Stimulated activated CD8-positive, alpha-beta memory T cell treated with anti-CD3 and anti-CD28 coated beads, Interleukin-7, amount 100 ng/mL, for 48 hours (primary cell): ENCODE results near the gene POLR2B.
"Not testable (repeated sequence)": the region's sequence is repeated elsewhere in the genome, so short reads cannot be mapped to it uniquely, and the experiment has no call there.

Experiments
- DNase-seq, 2 donors: peaks; one replicate each; pipeline ENCODE4 v3.0.0-alpha.2; 2020; ENCODE audit warnings: low read depth in 1 of 2; ENCODE audit errors: extremely low read depth in 1 of 2

The POLR2B gene

DNA sequence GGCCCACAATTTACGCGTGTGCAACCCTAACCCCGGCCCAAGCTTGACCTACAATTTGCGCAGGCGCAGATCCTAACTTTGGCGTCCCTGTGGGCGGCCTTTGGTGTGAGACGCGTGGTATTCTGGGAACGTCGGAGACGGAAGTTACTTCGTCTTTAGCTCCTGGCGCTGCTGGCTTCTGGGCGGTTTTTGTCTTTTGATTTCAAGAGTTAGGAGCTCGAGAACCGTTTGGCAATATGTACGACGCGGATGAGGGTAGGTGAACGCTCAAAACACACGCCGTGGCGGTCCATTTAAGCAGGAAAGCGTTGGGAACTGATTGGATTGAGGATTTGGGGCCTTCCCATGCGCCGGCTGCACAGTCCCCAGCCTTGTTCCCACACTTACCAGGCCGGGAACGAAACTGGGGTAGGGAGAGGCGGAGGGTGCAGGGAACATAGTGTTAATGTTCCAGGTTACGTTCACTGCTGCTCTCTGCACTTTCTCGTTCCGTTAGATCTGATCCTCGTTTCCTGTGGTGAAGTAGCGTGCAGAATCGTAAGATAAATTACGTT, at the start of gene POLR2B:
POLR2B (plus strand) TSS at position 147 of the 554 bp plus-strand sequence; CDS start at position 237, 90 bp downstream.
- peak; percentile 79 to 95 for DNase-seq

DNA sequence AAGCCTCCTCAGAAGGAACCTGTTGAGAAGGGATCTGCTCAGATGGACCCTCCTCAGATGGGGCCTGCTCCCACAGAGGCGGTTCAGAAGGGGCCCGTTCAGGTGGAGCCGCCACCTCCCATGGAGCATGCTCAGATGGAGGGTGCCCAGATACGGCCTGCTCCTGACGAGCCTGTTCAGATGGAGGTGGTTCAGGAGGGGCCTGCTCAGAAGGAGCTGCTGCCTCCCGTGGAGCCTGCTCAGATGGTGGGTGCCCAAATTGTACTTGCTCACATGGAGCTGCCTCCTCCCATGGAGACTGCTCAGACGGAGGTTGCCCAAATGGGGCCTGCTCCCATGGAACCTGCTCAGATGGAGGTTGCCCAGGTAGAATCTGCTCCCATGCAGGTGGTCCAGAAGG, 48.1 kb upstream of the POLR2B start:
- DNase-seq, result no peak

DNA sequence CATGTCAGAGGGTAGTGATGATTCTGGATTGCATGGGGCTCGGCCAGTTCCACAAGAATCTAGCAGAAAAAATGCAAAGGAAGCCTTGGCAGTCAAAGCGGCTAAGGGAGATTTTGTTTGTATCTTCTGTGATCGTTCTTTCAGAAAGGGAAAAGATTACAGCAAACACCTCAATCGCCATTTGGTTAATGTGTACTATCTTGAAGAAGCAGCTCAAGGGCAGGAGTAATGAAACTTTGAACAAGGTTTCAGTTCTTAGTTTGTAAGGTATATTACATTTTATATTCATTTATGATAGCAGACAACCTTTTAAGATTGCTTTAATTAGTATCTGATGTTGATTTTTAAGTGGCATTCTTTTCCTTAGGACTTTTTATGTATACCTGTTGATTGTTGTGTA, 46.8 kb upstream of the POLR2B start:
- DNase-seq, result no peak

DNA sequence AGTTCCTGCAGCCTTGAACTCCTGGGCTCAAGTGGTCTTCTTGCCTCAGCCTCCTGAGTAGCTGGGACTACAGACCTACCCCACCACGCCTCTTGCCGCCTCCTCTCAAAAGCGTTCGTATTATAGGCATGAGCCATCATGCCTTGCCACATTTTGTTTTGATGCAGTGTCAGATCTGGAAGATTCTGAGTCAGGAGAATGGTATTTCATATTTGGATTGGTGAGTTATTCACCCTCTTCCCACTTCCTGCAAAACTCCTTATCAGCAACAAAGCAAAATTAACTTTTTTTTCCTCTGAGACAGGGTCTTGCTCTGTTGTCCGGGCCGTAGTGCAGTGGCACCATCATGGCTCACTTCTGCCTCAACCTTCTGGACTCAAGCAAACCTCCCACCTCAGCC, 41.4 kb upstream of the POLR2B start:
- no peak for DNase-seq

DNA sequence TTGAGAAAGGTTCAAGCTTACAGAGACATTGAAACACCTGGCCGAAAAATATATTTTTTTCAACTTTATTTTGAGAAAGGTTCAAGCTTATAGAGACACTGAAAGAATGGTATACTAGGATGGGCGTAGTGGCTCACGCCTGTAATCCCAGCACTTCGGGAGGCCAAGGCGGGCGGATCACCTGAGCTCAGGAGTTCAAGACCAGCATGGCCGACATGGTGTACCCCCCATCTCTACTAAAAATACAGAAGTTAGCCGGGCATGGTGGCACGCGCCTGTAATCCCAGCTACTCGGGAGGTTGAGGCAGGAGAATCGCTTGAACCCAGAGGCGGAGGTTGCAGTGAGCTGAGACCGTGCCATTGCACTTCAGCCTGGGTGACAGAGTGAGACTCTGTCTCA, 38.9 kb upstream of the POLR2B start:
- DNase-seq, result not testable (repeated sequence)

DNA sequence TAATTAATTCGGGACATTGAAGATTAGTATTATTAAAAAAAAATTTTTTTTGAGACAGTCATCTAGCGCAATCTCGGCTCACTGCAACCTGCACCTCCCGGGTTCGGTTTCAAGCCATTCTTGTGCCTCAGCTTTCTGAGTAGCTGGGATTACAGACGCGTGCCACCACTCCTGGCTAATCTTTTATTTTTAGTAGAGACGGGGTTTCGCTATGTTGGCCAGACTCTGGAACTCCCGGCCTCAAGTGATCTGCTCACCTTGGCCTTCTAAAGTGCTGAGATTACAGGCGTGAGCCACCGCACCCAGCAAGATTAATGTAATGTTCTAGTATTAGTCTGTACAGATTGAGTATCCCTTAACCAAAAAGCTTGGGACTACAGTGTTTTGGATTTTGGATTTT, 38.3 kb upstream of the POLR2B start:
- no peak for DNase-seq

DNA sequence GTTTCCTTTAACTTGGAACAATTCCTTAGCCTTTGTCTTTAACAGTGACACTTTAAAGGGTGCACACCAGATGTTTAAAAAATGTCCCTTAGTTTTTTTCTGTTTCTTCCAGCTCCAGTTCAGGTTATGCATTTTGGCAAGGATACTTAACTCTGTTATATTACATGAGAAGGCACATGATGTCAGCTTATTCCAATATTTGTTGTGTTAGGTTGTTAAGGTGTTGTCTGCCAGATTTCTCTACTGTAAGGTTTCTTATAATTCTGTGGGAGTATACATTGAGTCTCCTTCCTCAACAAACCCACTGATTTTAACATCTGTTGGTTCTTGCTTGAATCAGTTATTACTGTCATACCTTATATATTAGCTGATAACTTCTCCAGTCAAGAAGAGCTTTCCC, 37.7 kb upstream of the POLR2B start:
- no peak for DNase-seq

DNA sequence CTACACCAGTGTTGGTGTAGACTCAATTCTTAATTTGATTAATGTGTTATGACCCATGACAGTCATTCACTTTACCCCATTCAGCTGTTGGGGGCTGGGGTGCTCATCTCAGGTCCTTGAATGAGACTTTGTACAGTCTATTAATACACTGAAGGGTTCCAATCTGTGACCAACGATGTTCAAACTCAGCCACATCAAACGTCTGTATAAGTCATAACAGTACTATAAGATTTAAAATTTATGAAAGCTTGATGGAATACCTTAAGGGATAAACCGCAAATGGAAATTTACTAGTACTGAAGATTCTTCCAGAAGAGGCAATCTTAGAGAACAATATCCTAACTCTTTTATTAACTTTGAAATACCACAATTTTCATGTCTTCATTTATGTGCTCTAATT, 37.3 kb upstream of the POLR2B start:
- no peak for DNase-seq

DNA sequence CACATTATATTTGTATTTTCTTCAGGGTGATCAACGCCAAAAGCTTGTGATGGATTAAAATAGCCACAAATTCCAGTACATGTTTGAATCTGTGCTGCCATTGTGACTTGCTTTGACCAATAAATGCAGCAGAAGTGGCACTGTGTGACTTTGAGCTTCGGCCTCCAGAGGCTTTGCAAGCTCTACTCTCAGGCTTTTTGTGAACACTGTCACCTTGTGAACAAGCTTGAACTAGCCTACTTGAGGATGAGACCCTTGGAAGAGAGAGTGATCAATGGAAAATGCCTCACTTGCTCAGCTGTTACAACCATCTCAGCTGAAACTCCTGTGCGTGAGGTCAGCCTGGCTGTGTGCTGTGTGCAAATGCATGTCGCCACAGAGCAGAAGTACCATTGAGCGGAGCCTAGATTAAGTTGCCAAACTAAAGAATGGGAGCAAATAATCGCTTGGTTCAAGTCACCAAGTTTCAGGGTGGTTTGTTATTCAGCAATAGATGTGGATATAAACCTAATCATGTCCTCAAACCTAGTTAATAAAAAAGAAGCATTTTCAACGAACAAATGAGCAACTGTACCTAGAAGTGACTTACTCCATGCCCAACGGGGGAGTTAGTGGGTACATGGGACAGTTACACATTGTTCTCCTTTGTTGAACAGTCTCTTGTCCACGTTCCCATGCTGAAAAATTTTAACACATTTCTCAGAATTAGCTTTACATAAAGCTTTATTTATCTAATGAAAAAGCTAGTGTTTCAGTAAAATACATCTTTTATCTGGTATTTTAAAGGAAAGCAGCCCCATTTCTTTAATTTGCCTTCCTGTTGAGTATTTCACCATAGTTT, 24.8 kb upstream of the POLR2B start:
- no peak for DNase-seq

DNA sequence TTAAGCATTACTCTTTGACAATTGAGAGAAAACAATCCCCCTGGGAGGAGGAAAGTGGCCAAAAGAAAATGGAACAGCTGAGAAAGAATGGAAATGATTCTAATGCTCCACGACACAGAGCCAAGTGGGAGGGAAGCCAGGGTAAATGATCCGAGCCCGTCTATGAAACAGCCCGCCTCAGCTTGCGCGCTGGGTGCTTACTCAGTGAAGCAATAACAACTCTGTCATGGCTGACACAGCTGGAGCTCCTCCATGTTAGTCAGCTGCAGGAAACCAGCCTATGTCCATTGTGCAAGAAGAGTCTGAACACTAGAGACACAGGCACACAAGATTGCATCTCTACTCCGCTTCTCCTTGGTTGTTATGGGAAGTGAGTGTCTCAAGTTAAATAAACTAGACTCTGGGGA, 20.6 kb upstream of the POLR2B start:
- no peak for DNase-seq

DNA sequence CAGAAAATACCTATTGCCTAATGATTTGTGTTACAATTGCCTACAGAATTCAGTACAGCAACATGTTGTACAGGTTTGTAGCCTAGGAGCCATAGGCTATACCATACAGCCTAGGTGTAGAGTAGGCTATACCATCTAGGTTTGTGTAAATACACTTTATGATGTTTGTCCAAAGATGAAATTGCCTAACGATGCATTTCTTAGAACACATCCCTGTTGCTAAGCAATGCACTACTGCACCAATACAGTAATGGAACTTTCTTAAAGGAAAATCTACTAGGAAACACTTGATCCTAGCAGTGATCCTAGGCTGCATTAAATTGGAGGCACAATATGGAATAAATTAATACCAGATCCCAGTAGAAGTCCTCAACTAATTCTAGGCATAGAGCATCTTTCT, 19.6 kb upstream of the POLR2B start:
- DNase-seq, result no peak

DNA sequence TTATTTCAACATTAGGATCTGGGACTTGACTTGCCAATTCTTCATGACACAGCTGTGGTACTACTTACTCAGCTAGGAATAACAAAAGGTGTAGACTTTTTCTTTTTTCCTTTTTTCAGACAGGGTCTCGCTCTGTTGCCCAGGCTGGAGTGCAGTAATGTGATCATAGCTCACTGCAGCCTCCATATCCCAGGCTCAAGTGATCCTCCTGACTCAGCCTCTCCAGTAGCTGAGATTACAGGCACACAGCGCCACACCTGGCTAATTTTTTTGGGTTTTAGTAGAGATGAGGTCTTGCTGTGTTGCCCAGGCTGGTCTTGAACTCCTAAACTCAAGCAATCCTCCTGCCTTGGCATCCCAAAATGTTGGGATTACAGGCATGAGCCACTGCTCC, 17.6 kb upstream of the POLR2B start:
- DNase-seq, result no peak

DNA sequence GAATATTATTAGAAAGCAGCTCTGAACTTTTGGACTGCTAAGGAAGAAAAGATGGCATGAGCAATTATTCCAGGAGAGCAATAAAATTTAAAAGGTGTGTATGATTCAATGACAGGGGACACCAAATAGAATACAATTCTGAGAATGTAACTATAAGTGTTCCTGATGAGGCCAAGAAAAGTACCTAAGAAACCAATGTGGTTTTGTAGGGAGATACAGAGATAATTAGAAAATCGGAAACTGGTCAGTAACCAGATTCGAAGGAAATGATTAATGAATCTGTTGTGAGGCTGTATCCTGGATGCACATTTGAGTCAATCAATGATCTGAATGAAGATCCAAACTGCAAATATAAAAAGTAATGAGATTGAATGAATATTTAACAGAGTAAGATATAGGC, 7.3 kb upstream of the POLR2B start:
- DNase-seq, result no peak

DNA sequence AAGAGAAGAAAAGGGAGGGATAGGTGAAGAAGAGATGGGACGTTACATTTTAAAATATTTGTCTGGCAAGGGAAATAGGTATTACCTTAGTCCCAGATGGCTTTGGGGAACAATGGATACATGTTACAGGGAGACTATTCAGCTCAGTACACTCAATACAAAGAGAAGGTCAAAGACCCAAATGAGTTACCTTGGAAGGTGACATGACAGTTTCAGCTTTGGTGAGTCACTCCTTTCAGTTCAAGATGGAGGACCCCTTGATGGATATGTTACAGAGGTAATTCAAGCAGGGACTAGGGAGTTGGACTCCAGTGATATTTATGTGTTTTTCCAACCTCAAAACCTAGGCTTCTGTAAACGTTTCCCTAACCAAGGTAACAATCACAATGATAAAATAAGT, 6.3 kb upstream of the POLR2B start:
- no peak for DNase-seq

DNA sequence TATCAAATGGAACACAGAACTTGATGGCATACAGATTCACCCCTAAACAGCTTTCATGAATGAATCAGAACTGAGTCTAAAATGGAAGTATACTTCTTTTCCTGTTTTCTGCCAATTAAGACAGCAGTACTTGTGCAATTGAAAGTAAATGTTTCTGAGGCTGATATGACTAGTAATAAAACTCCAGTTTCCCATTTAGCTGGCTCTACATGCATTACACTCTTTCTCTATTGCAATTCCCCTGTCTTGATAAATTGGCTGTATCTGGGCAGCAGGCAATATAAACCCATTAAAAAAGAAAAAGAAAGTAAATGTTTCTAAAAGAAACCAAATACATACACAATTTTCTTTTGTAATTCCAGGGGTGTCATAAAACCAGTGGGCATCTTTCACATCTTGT, 5.9 kb upstream of the POLR2B start:
- DNase-seq, result no peak

DNA sequence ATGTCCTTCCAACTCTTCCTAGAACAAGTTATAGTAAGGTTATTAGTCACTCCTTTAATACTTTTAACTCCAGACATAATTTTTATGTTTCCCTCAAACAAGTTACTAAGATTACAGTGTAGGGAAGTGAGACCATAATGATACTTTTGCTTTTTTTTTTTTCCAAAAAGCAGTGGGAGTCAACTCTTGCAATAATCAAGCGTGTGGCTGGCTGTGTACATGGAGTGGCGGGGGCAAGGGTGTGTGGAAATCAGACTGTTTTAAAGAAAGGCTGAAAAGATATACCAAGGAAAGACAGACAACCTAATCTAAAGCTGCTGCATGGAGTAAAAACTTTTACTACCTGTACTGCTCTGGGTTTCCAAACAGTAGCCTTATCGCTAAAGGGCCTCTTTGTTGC, 5.4 kb upstream of the POLR2B start:
- DNase-seq, result no peak

DNA sequence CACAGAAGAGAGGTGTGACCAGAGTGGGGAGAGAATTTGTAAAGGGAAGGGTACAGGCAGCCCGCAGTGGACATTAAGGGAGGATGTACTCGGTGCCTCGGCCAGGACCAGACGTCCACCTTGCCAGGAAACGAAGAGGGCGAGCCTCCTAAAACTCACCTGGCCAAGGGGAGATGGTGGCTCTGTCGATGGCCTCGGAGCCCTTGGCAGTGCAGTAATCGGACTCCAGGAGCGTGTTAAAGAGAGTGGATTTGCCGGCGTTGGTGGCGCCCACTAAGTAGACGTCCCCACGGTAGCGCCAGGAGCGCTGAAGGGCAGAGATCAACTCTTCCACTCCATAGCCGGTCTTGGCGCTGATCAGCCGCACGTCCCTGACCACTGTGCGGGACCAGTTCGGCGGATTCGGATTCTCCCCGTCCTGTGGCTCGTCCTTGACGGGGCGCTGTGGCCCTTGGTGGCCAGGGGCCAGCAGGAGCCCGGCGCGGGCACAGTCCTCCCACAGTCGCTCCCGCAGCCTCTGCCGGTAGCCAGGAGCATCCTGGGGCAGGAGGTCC, 2.3 kb upstream of the POLR2B start:
- DNase-seq, result no peak

DNA sequence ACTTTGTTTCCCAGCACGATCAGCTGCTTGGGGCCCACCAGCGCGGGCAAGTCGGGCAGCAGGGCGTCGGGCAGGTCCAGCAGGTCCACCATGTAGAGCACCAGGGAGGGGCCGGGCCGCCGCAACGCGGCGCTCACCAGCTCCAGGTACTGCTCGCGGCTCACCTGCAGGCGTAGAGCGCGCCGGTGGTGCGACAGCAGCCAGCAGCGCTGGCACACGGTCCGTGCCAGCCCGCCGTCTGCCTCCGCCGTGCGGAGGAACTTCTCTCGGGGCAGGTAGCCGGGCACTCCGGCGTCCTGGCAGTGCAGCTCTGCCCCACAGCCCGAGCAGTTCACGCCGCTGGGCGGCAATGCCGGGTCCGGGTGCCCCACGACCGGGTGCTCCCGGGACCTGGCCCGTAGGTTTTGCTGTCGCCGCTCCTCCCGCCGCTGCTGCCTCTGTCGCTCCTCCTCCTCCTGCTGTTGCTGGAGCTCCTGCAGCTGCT, 1.8 kb upstream of the POLR2B start:
- DNase-seq, result peak in 1 of 2 donors; percentile 13

DNA sequence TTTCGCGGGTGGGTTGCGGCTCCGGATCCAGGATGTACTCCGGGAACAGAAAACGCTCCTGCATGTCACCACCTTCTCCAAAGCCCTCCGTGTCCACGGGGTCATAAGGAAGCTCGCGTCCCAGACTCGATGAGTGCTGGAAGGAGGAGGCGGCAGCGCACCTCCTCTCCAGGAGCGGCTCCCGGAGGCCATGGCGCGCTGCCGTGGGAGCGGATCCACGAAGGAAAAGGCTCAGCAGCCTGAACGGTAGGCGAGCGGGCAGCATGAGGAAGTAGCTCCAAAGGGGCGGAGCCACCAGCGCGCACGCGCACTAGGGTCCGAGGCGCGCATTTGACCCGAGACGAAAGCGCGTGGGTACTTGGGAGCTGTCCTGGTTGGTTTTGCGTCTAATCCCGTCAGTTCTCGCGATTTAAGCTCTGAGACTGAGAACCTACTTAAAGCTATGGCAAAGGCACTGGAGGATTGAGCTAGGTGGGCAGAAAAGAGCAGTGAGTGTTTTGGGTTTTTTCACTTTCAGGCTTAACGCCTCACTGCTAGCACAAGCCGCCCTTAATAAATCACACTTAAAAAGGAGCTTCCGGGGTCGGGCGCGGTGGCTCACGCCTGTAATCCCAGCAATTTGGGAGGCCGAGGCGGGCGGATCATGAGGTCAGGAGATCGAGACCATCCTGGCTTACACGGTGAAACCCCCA, 1.2 kb upstream of the POLR2B start, which contains the start of gene NOA1:
NOA1 (minus strand) TSS at position 286 of the 692 bp plus-strand sequence; CDS start at position 265, 21 bp downstream.
- peak; percentile 94 for DNase-seq

DNA sequence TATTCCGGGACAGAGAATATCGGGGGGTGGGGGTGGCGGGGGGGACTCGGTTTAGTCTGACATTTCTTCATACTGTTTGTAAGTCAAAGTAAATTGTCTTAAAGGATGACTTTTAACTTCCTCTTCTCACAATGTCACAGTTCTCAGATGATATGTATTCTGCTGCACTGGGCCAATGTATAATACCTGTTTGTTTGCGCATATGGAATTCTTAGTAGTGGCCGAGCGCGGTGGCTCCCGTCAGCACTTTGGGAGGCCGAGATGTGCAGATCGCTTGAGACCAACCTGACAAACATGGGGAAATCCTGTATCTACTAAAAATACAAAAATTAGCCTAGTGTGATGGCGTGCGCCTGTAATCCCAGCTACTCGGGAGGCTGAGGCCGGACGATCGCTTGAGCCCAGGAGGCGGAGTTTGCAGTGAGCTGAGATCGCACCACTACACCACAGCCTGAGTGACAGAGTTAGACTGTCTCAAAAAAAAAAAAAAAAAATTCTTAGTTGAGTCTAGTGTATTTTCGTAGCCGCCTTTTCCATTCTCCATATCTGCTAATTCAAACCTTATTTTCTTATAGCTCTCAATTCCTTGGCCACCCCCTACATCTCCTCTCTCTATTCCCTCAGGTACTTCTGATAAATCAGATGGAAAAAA, 851 bp downstream of the POLR2B start:
- DNase-seq, result peak in 1 of 2 donors; percentile 50

DNA sequence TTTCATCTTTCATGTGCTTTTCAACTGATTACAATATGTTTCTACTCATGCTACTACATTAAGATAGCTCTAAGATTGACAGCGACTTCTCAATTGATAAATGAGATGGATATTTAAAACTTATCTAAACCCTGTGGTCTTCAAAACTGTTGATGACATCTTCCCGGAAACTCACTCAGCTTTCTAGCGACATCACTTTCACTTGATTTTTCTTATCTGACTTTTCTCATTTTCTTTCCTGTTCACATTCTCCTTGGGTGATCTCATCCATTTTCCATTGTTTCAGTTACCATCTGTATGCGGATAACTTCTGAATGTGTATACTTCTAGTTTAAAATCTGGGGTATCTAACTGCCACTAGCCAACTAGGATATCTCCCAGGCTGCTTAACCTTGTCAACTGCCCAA, 3.1 kb downstream of the POLR2B start:
- DNase-seq, result no peak
